HG02610 (cell line): ENCODE data around the gene ERI2.
"Not testable (repeated sequence)": the region's sequence is repeated elsewhere in the genome, so short reads cannot be mapped to it uniquely, and the experiment has no call there.

Source experiments
- ATAC-seq: cut with Tn5 transposase; IDR thresholded peaks from one replicate; pipeline ENCODE4 v1.9.1; 2021; ENCODE audit warnings: mild to moderate bottlenecking, moderate library complexity; ENCODE audit not compliant: unreplicated experiment

Gene ERI2

GRCh38 chr16:20821682-20822081 lies 15.4 kb upstream of the ERI2 start:
- no peak for ATAC-seq

GRCh38 chr16:20818929-20819585 lies 12.8 kb upstream of the ERI2 start:
- ATAC-seq, result no peak

GRCh38 chr16:20814784-20815183 lies 8.5 kb upstream of the ERI2 start:
- ATAC-seq, result peak; percentile 41

GRCh38 chr16:20812510-20812909 lies 6.2 kb upstream of the ERI2 start:
- ATAC-seq, result no peak

GRCh38 chr16:20811889-20812439 lies 5.7 kb upstream of the ERI2 start:
- no peak for ATAC-seq

- ATAC-seq, result no peak
These were observed 1.6 kb upstream of the ERI2 start for GRCh38 chr16:20807862-20808261.

- ATAC-seq, result not testable (repeated sequence)
These were observed 546 bp downstream of the ERI2 start for GRCh38 chr16:20805684-20806167.

GRCh38 chr16:20803561-20804214 lies 2.6 kb downstream of the ERI2 start:
- ATAC-seq, result no peak

GRCh38 chr16:20803192-20803560 lies 3.1 kb downstream of the ERI2 start:
- ATAC-seq, result no peak

GRCh38 chr16:20801278-20801677 lies 5.0 kb downstream of the ERI2 start:
- no peak for ATAC-seq

- no peak for ATAC-seq
These were observed 6.7 kb downstream of the ERI2 start for GRCh38 chr16:20799599-20799998.

GRCh38 chr16:20798364-20798763 lies 7.9 kb downstream of the ERI2 start:
- no peak for ATAC-seq

GRCh38 chr16:20791923-20792612 lies 14.2 kb downstream of the ERI2 start:
- no peak for ATAC-seq

- ATAC-seq, result no peak
These were observed 17.1 kb downstream of the ERI2 start for GRCh38 chr16:20789130-20789529.

- ATAC-seq, result no peak
These were observed 22.1 kb downstream of the ERI2 start for GRCh38 chr16:20784204-20784603.

- ATAC-seq, result no peak
These were observed 23.8 kb downstream of the ERI2 start for GRCh38 chr16:20782470-20782869.

GRCh38 chr16:20781697-20782096 lies 24.6 kb downstream of the ERI2 start:
- ATAC-seq, result no peak

- ATAC-seq, result no peak
These were observed 31.4 kb downstream of the ERI2 start for GRCh38 chr16:20774703-20775362.

- ATAC-seq, result no peak
These were observed 32.6 kb downstream of the ERI2 start for GRCh38 chr16:20773679-20774078.

- no peak for ATAC-seq
These were observed 37.5 kb downstream of the ERI2 start for GRCh38 chr16:20768818-20769217.

GRCh38 chr16:20768121-20768520 lies 38.2 kb downstream of the ERI2 start:
- no peak for ATAC-seq
